Measurements from ENCODE around the gene ABI1.
"Not testable (repeated sequence)": the region's sequence is repeated elsewhere in the genome, so short reads cannot be mapped to it uniquely, and the experiment has no call there.

ABI1 gene

DNA sequence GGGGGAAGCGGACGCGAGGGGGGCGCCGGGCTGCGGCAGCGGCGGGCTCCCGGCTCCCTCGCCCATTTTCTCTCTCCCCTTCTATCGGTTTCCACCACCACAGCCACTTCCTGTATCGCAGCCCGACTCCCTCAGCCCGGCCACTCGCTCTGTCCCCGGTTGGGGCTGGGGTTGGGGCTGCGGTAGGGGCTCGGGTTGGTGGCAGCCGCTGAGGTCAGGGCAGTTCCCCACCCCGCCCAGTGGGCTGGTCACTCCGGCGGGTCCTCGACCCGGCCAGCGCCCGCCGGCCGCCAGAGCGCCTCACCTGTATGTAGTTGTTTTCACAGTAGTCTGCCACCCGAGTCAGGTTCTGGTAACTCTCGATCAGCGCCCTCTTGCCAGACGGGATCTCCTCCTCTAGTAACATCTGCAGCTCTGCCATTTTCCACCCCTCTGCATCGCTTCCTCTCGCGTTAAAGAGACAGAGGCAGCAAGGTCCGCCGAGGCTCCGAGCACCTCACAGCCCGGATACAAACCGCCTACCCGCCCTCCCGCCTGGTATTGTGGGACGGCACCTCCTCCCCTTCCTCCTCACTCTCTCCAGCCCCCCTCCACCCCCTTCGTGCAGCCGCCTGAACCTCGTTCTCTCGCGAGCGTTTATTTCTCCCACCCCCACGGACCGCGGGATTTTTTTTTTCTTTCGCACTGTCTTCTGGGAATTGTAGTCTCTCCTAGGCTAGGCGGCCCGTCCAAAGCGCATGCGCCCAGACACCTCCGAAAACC, at the start of gene ABI1:
TSS of gene ABI1 (minus strand) at position 516 of the 762 bp plus-strand sequence. CDS start at position 421, 95 bp downstream.
- peak; percentile 97 for FAIRE-seq

DNA sequence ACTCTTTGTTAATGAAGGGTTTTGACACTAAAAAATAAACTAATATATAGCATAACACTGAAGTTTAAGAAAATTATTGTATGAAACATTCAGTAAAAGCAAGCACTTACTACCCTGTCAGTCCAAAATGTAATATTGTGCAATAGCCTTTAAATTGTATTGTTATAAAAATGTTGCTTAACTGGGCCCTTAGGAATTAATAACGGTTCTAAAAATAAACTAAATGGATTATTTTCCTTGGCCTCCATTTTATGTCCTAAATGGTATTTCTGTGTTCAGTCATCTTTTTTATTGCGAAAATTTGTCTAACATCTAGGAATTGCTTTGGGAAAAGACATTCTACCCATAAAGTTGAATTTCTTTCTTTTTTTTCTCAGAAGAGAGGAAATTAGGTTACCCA, 49.0 kb upstream of the ABI1 start:
- FAIRE-seq: no peak

DNA sequence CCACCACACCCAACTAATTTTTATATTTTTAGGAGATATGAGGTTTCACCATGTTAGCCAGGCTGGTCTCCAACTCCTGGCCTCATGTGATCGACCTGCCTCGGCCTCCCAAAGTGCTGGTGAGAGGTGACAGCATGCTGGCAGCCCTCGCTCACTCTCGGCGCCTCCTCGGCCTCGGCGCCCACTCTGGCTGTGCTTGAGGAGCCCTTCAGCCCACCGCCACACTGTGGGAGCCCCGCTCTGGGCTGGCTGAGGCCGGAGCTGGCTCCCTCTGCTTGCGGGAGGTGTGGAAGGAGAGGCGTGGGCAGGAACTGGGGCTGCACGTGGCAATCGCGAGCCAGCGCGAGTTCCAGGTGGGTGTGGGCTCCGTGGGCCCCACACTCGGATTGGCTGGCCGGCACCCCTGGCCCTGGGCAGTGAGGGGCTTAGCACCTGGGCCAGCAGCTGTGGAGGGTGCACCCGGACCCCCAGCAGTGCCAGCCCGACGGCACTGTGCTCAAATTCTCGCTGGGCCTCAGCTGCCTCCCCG, 44.6 kb upstream of the ABI1 start:
- FAIRE-seq: not testable (repeated sequence)

DNA sequence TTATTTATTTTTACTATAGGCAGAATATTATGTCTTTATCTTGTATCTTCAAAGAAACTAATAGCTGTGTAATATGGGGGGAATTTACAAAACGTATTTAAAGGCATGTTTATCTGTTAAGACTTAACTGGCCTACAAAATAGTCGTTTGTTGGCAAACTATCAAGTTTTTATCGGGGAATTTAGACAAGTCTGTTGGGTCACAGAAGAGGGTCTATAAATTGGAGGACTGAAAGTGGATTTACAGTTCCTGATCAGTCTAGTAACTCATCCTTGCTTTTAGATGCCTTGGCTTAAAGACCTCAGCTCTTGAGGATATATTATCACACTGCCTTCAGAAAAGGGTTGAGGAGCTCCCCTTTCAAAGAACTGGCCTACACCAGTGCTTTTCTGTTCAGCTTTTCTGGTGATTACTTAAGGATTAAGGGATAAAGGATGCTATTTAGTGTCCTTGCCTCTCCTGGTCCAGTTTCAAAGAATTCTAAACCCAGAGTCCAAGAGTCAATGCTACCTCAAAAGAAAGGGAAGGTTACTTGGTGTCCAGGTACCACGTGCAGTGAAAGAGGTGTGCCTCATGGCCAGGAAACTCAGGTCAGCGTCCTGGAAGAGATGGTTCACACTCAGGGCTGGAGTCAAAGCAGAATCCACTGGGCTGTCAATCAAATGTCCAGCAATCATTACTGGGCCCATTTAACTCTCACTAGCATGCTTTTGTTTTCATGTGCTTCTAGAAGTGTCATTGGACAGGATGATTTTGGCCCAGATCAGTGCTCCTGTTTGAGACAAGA, 42.9 kb upstream of the ABI1 start:
- no peak for FAIRE-seq

DNA sequence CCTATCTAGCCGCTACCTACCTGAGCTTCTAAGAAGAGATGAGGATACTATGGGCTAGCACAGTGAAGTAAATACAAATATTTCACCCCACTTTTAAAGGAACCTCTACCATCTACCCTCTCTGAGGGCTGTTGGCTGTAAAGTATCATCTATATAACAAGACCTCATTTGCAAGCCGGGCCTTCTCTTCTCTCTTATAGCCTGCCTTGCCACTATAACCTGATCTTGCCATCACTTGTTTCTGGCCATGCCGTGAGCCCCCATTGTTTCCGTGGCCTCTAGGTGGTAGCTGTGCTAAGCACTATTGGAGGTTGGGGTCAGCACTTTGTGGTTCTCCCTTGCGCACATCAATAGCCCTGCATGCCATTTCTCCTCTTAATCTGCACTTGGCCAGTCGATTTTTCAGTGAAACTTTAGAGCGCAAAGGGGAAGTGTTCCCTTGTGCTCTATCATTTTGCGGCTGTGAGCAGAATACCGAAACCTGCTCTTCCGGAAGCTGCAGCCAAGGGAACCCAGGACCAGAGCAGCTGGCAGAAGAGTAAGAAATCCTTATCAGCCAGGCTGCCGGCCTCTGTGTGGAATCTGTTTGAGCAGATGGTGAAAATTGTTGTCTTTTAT, 31.7 kb upstream of the ABI1 start:
- not testable (repeated sequence) for FAIRE-seq

DNA sequence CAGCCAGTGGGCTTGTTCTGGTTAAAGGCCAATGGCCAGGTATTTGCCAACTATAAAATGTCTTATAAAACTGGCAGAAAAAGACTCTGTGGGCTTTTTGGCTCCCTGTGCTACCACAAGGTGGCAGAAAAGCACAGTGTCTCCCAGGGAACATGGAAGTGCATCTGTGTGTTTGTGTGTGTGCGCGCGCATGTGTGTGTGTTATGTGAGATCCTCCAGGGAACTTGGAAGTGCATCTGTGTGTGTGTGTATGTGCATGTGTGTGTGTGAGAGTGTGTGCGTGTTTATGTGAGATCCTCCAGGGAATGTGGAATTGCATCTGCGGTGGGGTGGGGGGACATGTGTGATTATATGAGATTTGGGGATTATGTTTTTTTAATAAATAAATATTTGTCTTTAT, 30.2 kb upstream of the ABI1 start:
- FAIRE-seq: peak; percentile 75

DNA sequence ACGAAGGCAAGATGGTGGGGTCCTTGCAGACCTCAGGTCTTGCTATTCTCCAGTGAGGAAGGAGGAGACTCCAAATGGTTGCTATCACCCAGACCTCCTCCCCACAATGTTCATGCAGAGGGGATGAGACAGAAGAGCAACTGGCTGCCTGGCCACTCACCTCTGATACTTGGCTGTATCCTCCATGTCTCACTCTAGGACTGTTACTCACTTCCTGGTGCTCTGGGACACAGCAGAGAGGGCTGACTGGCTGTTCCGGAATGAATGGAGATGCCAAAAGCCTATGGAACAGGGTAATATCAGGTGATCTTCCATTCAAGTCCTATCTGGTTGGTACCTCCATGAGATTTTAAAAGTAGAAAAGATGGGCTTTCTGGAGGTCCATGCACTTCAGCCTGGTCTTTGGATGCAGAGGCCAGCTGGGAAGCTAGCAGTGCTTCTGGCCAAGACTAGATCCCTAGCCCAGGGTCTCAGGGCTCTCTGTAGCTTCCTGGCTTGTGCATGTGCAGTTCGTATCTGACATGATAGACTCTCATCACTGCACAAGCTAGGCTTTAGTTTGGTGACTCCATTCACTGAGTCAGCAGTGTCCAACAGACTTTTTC, 27.0 kb upstream of the ABI1 start:
- FAIRE-seq: no peak

DNA sequence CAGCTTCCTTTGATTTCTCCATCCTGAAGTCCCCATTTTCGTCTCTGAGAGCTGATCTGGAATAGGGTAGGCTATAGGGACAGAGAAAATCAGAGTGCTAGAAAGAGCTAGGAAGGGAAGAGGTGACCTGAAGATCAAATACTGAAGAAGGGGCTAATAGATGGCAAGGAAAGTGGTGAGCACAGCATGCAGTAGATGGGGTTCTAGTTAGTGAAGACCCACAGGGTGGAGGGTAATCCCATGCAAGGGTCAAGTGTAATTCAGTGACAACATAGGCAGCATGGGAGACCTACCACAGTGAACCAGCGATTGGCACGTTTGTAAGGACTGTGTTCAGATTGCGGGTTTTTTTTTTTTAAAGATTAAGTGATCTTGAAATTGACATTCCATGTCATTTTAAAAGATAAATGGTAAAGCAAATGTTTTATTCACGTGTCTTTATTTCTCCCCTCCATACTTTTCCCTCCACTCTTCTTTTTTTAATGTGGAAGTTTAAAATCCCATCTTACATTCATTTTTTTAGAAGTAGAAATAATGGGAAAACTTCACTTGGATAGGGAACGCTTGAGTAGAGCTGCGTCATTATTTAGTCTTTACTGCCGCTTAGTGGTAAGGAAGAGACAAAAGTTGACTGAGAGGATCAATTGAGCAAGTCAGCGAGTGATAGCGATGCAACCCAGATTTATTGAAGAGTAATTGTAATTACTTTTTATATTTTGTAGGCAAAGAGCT, 21.0 kb upstream of the ABI1 start:
- peak; percentile 97 for FAIRE-seq

DNA sequence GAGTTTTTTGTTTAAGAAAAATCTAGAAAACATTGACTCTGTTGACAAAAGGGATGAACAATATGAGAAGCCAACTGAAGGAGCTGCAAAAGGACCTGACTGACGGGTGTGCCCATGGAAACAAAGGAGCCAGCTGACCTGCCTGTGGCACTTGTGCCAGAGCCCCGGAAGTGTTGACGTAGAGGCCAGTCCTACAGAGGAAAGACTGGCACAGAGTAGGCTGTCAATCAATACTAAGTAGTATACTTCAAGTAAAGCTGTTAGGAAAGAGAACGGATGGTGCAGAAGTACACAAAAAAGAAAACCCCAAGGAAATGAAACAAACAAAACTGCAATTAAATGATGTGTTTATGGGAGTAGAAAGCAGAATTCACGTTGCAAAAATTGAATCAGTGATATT, 19.0 kb upstream of the ABI1 start:
- no peak for FAIRE-seq

DNA sequence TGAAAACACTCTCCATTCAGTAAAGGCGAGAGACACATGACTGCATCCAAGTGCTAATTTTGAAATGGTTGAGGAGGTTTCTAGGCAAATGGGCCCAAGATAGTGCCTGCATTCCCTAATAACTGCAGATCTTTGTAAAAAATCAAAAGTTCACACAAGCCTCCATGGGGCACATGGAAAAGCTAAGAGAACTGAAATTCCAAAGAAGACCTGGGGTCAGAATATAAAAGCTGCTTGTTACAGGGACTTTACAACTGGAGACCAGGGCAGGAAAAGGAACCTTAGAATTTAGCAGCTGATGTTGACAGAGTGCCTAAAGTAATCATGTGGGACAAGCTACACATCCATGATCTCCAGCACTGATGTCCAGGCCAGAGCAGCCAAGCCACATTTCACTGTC, 10.0 kb upstream of the ABI1 start:
- no peak for FAIRE-seq

DNA sequence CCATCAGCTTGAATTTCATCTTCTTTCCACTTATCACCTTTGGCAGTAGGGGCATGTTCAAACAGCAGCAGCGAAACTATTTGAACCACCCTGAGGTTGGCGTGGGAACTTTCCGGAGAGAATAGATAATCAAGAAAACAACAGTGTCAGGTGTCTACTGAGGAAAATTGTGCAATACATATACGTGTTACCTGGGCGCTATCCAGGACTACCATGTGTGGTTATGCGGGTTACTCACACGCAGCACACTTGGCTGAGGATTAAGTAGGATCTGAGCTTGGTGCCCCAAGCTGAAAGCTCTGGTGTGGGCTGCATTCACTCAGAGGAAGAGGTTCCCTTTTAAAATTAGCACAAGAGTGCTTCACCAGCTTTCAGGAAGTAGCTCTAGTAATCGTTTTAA, 8.8 kb upstream of the ABI1 start:
- no peak for FAIRE-seq

DNA sequence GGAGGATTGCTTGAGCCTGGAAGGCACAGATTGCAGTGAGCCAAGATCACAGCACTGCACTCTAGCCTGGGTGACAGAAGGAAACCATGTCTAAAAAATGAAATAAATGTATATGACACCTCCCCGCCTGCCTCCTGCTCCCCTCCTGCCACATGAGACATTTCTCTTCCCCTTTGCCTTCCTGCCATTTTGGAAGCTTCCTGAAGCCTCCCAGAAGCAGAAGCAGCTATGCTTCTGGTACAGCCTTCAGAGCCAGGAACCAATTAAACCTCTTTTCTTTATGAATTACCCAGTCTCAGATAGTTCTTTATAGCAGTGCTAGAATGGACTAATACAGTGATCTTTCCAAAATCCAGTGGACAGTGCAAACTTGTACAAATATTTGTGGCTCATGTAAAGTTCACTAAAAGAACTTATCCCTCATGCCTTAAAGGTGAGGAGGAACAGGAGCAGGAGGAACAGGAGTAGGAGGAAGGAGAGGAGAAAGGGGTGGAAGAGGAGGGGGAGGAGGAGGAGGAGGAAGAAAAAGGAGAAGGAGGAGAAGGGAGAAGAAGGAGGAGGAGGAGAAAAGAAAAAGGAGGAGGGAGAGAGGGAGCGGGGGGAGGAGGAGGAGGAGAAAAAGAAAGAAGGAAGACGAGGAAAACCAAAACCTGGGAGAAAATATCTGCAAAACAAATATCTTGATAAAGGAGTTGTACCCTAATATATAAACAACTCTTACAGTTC, 2.8 kb upstream of the ABI1 start:
- FAIRE-seq: no peak

DNA sequence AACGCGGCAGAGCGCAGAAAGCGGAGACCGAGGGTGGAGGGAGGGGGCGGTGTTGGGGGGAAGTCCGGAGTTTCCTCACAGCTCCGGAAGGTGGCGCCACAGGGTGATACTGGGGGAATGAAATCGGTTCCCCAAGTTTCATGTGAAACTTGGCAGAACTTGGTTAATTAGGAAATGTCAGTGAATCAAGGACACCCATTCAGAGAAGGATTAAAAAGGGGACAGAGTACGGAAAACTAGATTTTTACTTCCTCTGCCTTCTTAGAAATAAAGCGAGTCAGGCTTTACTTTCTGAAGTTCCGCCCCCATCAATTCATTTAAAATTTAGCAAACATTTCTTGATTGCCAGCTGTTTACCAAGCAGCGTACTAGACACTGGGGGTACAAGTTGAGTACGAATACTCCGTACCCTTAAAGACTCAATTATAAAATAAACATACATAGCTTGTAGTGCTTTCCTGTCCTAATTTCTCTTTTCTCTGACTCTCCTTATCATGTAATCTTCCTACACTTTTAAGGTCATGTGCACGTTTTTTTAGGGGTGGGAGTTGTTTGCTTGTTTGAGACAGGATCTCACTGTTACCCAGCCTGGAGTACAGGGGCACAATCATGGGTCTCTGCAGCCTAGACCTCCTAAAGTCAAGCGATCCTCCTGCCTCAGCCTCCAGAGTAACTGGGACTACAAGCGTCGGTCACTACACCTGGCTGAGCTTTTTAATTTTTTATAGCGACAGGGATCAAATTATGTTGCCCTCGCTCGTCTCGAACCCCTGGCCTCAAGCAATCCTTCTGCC, 644 bp upstream of the ABI1 start:
- FAIRE-seq: no peak

DNA sequence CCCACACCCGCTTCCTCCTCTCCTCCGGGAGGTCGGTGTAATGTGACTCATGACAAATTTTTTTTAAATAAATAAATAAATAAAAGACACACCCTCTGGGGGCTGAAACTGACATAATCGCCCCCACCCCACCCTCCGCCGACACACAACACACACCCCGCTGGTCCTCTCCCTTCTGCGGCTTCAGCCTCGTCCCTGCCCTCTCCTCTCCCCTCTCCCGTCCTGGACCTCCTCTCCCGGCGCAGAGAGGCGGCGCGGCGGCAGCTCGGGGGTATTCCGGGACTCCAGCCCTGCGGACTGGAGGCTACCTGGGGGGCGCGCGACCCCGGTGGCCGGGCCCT, 686 bp downstream of the ABI1 start:
- FAIRE-seq: no peak

DNA sequence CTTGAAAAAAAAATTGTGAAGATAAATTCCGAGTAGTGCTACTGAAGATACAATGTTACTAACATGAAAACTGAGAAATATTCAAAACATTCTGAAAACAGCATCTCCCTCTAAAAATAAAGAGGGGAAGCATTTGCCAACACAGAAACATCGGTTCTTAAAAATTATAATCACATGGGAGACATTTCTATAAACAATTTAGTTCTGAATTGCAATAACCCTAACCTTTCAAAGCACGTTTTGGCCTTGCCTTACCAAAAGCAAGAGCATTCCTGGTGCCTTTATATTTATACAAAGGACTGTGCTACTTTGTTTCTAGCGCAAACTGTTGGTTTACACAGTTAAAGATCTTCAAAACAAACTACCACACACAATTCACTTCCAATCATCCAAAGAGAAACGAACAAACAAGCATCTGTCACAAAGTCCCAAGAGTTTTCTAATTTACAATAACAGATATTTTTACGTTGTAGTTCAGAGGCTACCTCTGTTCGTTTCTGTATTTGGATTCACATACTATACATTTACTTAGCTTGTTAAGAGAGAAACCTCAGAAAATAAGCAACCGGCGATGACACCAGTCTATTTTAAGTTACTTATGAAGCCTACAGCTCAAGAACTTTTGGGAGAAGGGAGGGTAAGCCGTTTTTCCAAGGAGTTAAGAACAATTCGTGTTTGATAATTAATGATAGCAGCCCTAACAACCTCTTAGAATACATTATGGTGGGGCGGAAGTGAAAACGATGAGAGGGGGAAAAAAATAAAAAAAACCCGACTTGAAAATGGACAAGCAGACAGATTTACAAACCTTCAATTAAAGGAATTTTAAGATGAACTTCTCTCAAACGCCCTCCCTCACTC, 1.3 kb downstream of the ABI1 start:
- peak; percentile 15 for FAIRE-seq

DNA sequence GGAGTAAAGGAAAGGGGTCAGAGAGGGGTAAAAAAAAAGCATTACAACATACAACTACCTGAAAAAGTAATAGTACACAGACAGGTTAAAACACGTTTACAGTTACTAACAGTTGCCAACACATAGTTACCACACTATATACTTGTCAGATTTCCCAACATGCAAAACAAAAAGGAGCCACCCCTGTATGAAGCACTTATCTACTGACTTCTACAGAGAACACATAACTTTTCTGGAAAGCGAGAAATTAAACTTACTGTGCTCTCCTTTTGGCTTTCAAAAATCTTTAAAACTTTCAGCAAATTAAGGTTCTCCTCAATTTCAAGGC, 2.1 kb downstream of the ABI1 start:
- FAIRE-seq: no peak

DNA sequence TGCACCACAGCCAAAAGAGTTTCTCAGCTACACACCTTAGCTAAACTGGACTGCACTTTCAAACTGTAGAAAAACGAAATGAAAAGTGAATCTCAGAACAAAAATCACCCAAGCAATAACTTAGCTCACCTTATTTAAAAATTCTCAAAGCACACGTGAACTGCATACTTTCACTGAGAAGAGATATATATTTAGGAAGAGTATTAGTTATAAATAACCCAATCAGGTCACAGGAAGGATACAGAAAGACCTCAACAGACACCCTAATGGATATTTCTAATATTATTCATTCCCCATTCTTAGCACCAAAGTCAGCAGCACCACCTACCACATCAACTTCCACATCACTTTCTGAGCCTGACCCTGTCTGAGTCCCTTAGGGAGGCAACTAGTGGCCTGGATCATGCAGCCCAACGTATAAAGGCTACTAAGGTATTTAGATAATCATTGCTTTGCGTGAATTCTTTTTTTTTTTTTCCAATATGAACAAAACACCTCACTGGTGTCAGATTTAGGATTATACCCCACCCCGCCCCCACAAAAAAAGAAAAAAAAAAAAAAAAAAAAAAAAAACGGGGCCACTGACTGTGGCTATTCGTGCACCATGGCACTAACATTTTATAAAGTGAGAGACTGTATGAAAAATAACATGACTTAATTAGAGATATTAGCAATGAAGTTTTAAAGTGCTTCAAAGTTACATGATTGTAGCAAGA, 2.6 kb downstream of the ABI1 start:
- FAIRE-seq: no peak

DNA sequence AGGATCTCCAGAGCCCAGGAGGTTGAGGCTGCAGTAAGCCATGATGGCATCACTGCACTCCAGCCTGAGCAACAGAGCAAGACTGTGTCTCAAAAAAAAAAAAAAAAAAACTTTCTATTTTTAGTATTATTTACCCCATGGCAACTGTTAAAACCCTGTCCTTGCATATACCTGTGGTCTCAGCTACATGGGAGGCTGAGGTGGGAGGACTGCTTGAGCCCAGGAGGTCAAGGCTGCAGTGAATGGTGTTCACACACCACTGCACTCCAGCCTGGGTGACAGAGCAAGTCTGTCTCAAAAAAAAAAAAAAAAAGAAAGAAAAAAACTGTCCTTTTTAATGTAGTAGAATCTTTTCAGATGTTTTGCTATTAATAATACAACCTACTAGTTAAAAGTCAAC, 3.2 kb downstream of the ABI1 start:
- not testable (repeated sequence) for FAIRE-seq

DNA sequence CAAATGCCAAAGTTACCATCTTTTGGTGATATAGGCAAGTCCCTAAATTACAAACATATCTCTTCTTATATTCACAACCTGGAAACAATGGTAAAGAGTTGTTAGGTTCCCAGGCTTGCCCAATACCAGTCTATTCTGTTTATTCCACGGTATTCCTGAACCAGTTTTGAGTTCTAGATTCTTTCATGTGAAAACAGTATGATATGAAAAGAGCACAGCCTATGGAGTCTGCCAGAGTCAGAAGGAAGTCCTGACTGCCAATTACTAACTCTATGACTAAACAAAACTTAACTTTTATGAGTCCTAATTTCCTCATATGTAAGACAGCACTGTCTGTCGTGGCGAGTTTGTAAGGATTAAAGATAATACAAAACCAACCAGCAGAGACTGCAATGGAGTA, 5.6 kb downstream of the ABI1 start:
- FAIRE-seq: no peak

DNA sequence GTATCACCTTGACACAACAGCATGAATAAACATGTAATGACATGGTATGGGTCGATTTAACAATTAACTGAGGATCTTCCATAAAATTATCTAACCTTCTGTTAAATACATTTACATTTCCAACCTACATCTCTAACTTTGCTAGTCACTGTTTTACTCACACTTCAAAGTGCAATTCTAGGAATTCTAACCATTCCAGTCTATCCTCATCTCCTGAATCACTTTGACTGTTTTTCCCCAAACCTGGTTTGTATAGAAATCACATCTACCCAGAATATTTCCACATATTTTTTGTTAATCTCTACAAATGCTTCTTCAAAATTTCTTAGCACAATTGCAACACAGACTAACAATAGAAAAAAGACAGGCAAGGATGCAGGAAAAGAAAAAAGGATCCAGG, 6.2 kb downstream of the ABI1 start:
- FAIRE-seq: peak; percentile 17
